ENCODE data around the gene RAB34. TPM values are rescaled to one million over a fixed set of nuclear protein-coding genes. Genes with fewer than 3 reads are reported as not detected.

RAB34 gene
- total and polyA plus RNA-seq, 9 of the 15 experiments (the other 6 are each of a cell fraction or from before 2014, with no cell fraction given), result 0.07 to 3.8 (median 0.46) TPM; not detected in 1

GRCh38 chr17:28698253-28698941 lies 19.3 kb downstream of the RAB34 start:
- intact Hi-C loops (cut with micrococcal nuclease) (no loop called here), in situ Hi-C loops (cut with MboI) (no loop called here)
- ChIA-PET POLR2A (interaction anchor here (0.9 kb wide), 1 partner anchor 9 kb away, joined by 4 read pairs; no protein-coding TSS in a partner anchor), CTCF (ENCODE audit: low intra/inter-chr PET ratio) (no interaction called here)
- Histone ChIP-seq H3K79me2 (ENCODE audit: control insufficient read depth, insufficient read depth, low read length) (no peaks in the 10 kb centered on the region), H3K36me3 (ENCODE audit: control insufficient read depth, insufficient read depth, low read length) (peaks cover 99% of the 10 kb centered on the region), H3K27ac (ENCODE audit: extremely low read depth, low read depth, low read length) (no peak overlapping the region), H2AFZ (ENCODE audit: low read depth, low read length) (no peak overlapping the region), H3K9ac (ENCODE audit: insufficient read depth in 1 of 2, low read depth in 2 of 2, low read length in 2 of 2) (peak overlapping the region in 1 of 2 experiments; percentile 6; a peak in 1 of 4 replicates), H3K4me2 (ENCODE audit: insufficient read depth, low read length) (no peak overlapping the region), H3K4me1 (replicated peaks in 1 of 2; ENCODE audit: control insufficient read depth in 2 of 2, insufficient read depth in 2 of 2, low read length in 2 of 2) (no peaks in the 10 kb centered on the region), H4K20me1 (replicated peaks; ENCODE audit: control insufficient read depth, insufficient read depth, low read length) (no peaks in the 10 kb centered on the region; the same call in 1 of the 2 replicates), H3K9me3 (replicated peaks; ENCODE audit: control insufficient read depth, insufficient read depth, low read depth, low read length) (no peaks in the 10 kb centered on the region), H3K4me3 (no peak overlapping the region), H3K9me1 (ENCODE audit: control insufficient read depth, insufficient read depth, low read length) (no peaks in the 10 kb centered on the region), H3K27me3 (ENCODE audit: control insufficient read depth in 2 of 2, insufficient read depth in 2 of 2, low read length in 2 of 2) (no peaks in the 10 kb centered on the region)
- DNase-seq (ENCODE audit: extremely low read depth in 1 of 4, low spot score in 3 of 4) (no peak), ATAC-seq (no peak; the same call in 2 of the 3 replicates), FAIRE-seq (no peak)
- BruUV-seq (replicated peaks), result no TSS peak
- 83% methylated on average over 6 of the region's 6 CpGs for WGBS (ENCODE audit: insufficient coverage, low coverage, missing lambda C conversion rate)
- TF ChIP-seq ZNF140 (CRISPR knock-in tag; IDR thresholded peaks at IDR 0.05), result no peak
- peak; percentile 90 for TF ChIP-seq SPI1 (IDR thresholded peaks at IDR 0.05; ENCODE audit: borderline replicate concordance, low read depth, low read length)

- Histone ChIP-seq H3K9me1 (ENCODE audit: control insufficient read depth, insufficient read depth, low read length) (no peaks in the 10 kb centered on the region), H3K27me3 (ENCODE audit: control insufficient read depth in 2 of 2, insufficient read depth in 2 of 2, low read length in 2 of 2) (no peaks in the 10 kb centered on the region), H3K4me2 (ENCODE audit: insufficient read depth, low read length) (no peak overlapping the region), H4K20me1 (replicated peaks; ENCODE audit: control insufficient read depth, insufficient read depth, low read length) (no peaks in the 10 kb centered on the region), H3K9me3 (replicated peaks; ENCODE audit: control insufficient read depth, insufficient read depth, low read depth, low read length) (no peaks in the 10 kb centered on the region), H2AFZ (ENCODE audit: low read depth, low read length) (no peak overlapping the region), H3K4me3 (no peak overlapping the region), H3K4me1 (replicated peaks in 1 of 2; ENCODE audit: control insufficient read depth in 2 of 2, insufficient read depth in 2 of 2, low read length in 2 of 2) (no peaks in the 10 kb centered on the region), H3K27ac (ENCODE audit: extremely low read depth, low read depth, low read length) (no peak overlapping the region; the same call in 2 of the 3 replicates), H3K36me3 (ENCODE audit: control insufficient read depth, insufficient read depth, low read length) (peaks cover 93% of the 10 kb centered on the region), H3K9ac (ENCODE audit: insufficient read depth in 1 of 2, low read depth in 2 of 2, low read length in 2 of 2) (0 out of 4 replicates have a peak overlapping the region, but pooled peaks of 1 of the 2 experiments have one; percentile 44), H3K79me2 (ENCODE audit: control insufficient read depth, insufficient read depth, low read length) (no peaks in the 10 kb centered on the region)
- ATAC-seq (no peak), FAIRE-seq (no peak), DNase-seq (ENCODE audit: extremely low read depth in 1 of 4, low spot score in 3 of 4) (peak in 1 of 4 experiments; percentile 13)
- WGBS (ENCODE audit: insufficient coverage, low coverage, missing lambda C conversion rate), result 100% methylated on average over 1 of the region's 1 CpG
- intact Hi-C loops (cut with micrococcal nuclease) (no loop called here), in situ Hi-C loops (cut with MboI) (no loop called here)
- no TSS peak for BruUV-seq (replicated peaks)
- ChIA-PET POLR2A (interaction anchor here (0.8 to 6.5 kb wide), 11 partner anchors 8 to 50 kb away, joined by 3 to 51 read pairs (median 5); partner anchors contain the start of genes PROCA1, RPL23A, SDF2 and SUPT6H), CTCF (ENCODE audit: low intra/inter-chr PET ratio) (no interaction called here)
- TF ChIP-seq HMGXB4 (CRISPR knock-in tag; IDR thresholded peaks at IDR 0.05) (no peak), SRSF1 (IDR thresholded peaks at IDR 0.05; ENCODE audit: low read depth, low read length) (no peak)
Observed at GRCh38 chr17:28693869-28694268, 23.8 kb downstream of the RAB34 start.
